Ectodermal cell (in vitro differentiated cells): Measurements from ENCODE around the gene FNDC3A.

Experiments
- H3K27ac ChIP-seq: 2 replicates; pipeline ENCODE4 v1.7.0; 2013; ENCODE audit warnings: mild to moderate bottlenecking, low read depth, low read length; ENCODE audit not compliant: insufficient read depth, poor library complexity, severe bottlenecking
- H3K27me3 ChIP-seq: 2 replicates; pipeline ENCODE4 v1.7.0; 2013; ENCODE audit warnings: mild to moderate bottlenecking, low read length; ENCODE audit not compliant: insufficient read depth, control insufficient read depth, poor library complexity, severe bottlenecking
- H3K36me3 ChIP-seq: one replicate; pipeline ENCODE4 v1.7.0; 2013; ENCODE audit warnings: low read length; ENCODE audit not compliant: control insufficient read depth, insufficient read depth
- H3K4me1 ChIP-seq: one replicate; pipeline ENCODE4 v1.7.0; 2013; ENCODE audit warnings: low read length; ENCODE audit not compliant: control insufficient read depth, insufficient read depth
- H3K4me3 ChIP-seq: 2 replicates; pipeline ENCODE4 v1.7.0; 2013; ENCODE audit warnings: low read depth, low read length, control low read depth; ENCODE audit not compliant: insufficient read depth
- H3K9me3 ChIP-seq: 2 replicates; pipeline ENCODE4 v1.7.0; 2013; ENCODE audit warnings: mild to moderate bottlenecking, low read length, moderate library complexity; ENCODE audit not compliant: control insufficient read depth
- WGBS, 2 experiments: methylation state at CpG; one replicate each; pipeline ENCODE4 v1.1.7; 2013; ENCODE audit warnings: missing lambda C conversion rate in 2 of 2; 5-methylcytosine and 5-hydroxymethylcytosine counted together

FNDC3A gene

DNA sequence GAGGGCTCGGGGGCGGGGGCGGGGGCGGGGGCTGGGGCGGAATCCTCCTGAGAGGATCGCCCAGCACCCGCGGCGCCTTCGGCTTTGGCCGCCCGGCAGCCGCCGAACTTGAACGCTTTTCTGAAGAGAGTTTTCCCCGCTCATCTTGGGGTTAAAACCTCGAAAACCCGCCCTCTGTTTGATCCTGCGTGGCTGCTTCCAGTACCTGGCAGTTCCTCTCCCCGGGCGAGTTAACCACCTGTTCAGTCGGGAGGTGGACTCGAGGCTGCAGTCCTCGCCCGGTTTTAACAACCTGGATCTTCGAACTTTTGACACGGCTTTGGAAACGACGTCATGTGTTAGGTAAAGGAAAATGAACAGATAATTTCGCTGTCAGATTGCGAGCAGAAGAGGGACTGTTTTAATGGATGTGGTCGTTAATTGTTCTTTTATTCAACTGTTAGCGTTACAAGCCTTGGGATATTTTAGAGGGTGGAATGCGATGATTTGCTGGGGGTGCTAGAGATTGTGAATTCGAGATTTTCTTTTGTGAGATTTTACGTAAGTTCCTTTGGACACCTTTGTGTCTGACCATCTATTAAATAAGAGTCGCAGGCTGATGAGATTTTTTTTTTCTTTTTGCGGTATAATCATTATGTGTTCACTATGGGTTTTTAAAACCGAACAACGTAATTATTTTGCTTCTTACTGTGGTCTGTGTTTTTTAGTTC is 1.0 kb downstream of the FNDC3A start:
- Histone ChIP-seq H3K9me3 (no peaks in the 10 kb centered on the region), H3K27ac (no peak overlapping the region), H3K4me1 (no peaks in the 10 kb centered on the region), H3K36me3 (no peaks in the 10 kb centered on the region), H3K27me3 (peaks cover 9% of the 10 kb centered on the region), H3K4me3 (peak overlapping the region; percentile 69)
- WGBS, 2 experiments, result 0% methylated on average over 38 to 39 of the region's 40 CpGs

DNA sequence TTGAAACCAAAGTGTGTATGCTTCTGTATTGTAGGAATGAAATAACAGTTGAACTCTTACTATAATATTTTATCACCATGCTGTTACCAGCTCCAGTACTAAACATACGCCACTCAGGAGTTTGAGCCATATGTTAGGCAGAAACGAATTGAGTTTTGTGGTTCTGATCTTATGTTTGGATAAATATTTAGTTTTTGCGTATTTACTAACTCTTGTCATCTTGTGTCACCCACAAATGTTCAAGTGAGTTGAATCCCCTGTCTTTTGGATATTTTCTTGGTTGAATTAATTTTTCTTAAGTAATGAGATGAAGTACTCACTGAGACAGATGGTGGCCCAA is 1.5 kb downstream of the FNDC3A start:
- WGBS, 2 experiments, result 14 to 17% methylated on average over 1 to 3 of the region's 3 CpGs
- H3K36me3 ChIP-seq, result no peaks in the 10 kb centered on the region
- H3K4me1 ChIP-seq, result no peaks in the 10 kb centered on the region
- H3K9me3 ChIP-seq, result no peaks in the 10 kb centered on the region
- no peak overlapping the region for H3K27ac ChIP-seq
- H3K27me3 ChIP-seq, result peaks cover 9% of the 10 kb centered on the region
- H3K4me3 ChIP-seq, result peak overlapping the region; percentile 69

DNA sequence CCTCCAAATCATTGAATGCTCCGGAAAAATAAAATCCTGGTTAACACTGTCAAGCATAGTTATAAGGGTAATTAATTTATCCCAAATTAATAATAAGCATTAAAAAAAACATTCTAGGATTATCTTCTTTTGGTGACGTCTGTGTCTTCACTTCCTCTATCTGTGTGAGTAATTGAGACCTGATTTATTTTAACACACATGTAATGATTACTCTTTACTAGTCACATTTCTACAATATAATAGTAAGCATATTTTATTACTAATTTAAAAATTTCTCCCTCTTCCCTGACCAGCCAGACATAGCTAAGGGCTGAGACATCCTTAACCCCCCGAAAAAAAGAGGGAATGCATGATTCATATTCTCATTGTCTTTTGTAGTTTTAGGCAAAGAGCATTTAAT is 2.3 kb downstream of the FNDC3A start:
- Histone ChIP-seq H3K4me1 (no peaks in the 10 kb centered on the region), H3K36me3 (no peaks in the 10 kb centered on the region), H3K4me3 (no peak overlapping the region), H3K9me3 (no peaks in the 10 kb centered on the region), H3K27ac (no peak overlapping the region), H3K27me3 (peaks cover 9% of the 10 kb centered on the region)
- WGBS, 2 experiments, result 80% methylated on average over 1 of the region's 3 CpGs; no CpG with 5 or more reads in 1 of the 2 experiments

DNA sequence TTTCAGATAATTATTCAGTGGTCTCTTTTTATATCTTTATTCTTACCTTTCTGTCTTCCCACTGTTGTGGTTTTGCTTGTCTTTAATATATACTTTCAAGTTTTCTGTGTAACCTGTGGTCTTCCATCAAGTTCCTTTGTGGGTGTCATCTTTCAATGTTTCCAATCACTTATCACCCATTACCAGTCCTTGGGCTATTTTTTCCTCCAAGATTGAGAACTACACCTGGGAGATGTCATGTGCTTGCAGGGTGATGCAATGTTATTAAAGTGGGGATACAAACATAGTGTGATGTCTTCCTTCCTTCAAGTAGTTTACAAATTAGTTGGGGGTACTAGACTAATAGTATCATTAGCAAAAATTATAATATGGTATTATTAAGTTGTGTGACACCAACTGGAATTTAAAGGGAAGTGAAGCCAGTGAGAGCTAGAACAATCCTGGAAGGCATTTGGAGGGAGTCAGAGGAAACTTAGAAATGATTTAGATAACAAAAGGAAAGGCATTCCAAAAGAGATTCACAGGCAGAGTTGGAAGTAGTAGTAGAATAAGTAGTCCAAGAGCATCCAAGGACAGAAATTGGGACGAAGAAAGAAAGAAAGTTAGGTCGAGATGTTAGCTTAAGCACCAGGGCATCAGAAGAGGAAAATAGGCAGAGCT is 3.4 kb downstream of the FNDC3A start:
- H3K4me1 ChIP-seq, result no peaks in the 10 kb centered on the region
- peaks cover 9% of the 10 kb centered on the region for H3K27me3 ChIP-seq
- H3K27ac ChIP-seq, result no peak overlapping the region
- H3K4me3 ChIP-seq, result no peak overlapping the region
- H3K36me3 ChIP-seq, result no peaks in the 10 kb centered on the region
- H3K9me3 ChIP-seq, result no peaks in the 10 kb centered on the region
- WGBS, 2 experiments, result 34 to 60% methylated on average over 2 of the region's 2 CpGs

DNA sequence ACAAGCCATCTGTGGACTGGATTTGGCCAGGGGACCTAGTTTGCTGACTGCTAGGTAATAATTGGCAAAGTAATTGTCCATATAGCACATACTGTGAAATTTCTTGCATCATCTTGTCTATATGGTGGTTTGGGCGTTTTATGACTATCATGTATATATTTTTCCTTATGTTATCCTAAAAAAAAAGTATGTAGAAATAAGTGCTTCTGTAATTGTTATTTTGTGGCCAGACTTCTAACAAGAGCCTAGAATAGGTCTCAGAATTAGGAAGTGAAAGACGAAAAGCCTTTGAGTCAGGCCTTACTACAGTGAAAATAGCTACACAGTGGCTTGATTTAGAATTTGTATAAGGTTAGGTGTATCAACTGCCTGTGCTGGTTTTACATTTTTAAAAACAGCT is 4.2 kb downstream of the FNDC3A start:
- H3K4me3 ChIP-seq, result no peak overlapping the region
- 89 to 95% methylated on average over 1 of the region's 2 CpGs for WGBS, 2 experiments

DNA sequence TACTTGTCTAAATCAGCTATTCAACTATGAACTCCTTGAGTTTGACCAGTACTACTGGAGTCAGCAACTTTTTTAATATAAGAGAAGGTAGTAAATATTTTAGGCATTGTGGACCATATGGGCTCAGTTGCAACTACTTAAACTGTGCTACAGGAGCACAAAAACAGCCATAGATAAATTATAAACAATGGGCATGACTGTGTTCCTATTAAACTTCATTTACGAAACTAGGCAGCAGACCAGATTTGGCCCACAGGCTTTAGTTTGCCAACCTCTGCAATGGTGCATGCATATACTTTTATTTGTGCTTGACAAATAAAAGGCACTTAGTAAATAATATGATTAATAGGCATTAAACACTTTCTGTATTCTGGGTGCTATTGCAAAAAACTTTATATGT is 7.6 kb downstream of the FNDC3A start:
- no peaks in the 10 kb centered on the region for H3K27me3 ChIP-seq
- H3K9me3 ChIP-seq, result no peaks in the 10 kb centered on the region
- H3K27ac ChIP-seq, result no peak overlapping the region
- H3K36me3 ChIP-seq, result no peaks in the 10 kb centered on the region
- no peaks in the 10 kb centered on the region for H3K4me1 ChIP-seq
- 97 to 100% methylated on average over 1 of the region's 1 CpG for WGBS, 2 experiments
- no peak overlapping the region for H3K4me3 ChIP-seq

More for the DNA sequence above, 4.2 kb downstream of the FNDC3A start:
- H3K27ac ChIP-seq, result no peak overlapping the region
- H3K27me3 ChIP-seq, result peaks cover 9% of the 10 kb centered on the region
- H3K4me1 ChIP-seq, result no peaks in the 10 kb centered on the region
- no peaks in the 10 kb centered on the region for H3K9me3 ChIP-seq
- no peaks in the 10 kb centered on the region for H3K36me3 ChIP-seq

DNA sequence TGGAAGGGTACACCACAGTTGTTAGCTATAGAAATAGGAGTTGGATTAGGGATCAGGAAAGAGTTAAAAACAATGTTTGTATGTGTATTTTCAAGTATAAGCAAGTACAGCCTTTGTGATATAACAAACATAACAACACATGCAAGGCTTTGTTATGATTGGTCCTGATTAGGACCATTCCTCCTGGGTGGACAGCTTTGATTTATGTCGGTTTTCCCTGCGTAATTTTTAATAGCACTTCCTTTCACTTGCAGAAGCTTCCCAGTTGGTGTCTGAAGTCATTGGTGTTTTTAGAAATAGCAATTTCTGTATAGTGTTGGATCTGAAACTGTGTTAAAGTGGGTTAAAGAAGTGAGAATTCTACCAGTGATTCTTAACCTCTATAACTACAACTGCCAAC is 10.0 kb downstream of the FNDC3A start:
- Histone ChIP-seq H3K36me3 (no peaks in the 10 kb centered on the region), H3K4me1 (no peaks in the 10 kb centered on the region), H3K4me3 (no peak overlapping the region), H3K27me3 (no peaks in the 10 kb centered on the region), H3K9me3 (no peaks in the 10 kb centered on the region), H3K27ac (no peak overlapping the region)
- WGBS, 2 experiments, result 95 to 96% methylated on average over 2 of the region's 2 CpGs

DNA sequence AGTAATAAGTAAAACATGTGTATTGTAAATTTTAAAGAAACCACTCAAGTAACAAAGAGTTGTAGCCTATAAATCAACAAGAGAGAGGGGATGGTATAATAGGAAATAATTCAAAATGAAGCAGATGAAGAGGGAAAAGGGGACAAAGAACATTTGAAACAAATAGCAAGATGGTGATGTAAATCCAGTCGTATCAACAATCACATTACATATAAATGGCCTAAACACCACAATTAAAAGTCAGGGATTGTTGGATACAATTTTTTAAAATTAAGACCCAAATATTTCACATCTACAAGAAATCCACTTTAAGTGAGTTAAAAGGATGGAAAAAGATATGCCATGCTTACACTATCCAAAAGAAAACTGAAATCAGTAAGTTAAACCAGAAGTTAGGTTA is 15.2 kb downstream of the FNDC3A start:
- H3K27ac ChIP-seq, result no peak overlapping the region
- H3K4me3 ChIP-seq, result no peak overlapping the region
- WGBS, 2 experiments, result 67% methylated on average over 1 of the region's 1 CpG; no CpG with 5 or more reads in 1 of the 2 experiments
- peaks cover 3% of the 10 kb centered on the region for H3K9me3 ChIP-seq
- no peaks in the 10 kb centered on the region for H3K4me1 ChIP-seq
- no peaks in the 10 kb centered on the region for H3K27me3 ChIP-seq
- H3K36me3 ChIP-seq, result no peaks in the 10 kb centered on the region

DNA sequence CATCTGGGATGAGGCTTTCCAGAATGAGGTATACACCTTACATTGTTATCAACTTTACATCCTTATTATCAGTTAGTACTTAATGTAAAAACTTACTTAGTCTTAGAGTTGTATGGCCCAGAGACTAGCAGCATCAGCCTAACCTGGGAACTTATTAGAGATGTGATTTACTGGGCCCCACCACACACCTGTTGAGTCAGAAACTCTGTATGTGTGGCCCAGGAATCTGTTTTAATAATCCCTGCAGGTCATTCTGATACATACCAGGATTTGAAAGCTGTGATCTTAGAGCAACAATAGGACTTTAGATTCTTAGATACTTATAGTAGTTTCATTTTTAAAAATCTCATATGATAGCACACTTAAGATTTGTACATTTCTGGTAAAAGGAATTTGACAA is 17.4 kb downstream of the FNDC3A start:
- Histone ChIP-seq H3K27me3 (no peaks in the 10 kb centered on the region), H3K9me3 (peaks cover 3% of the 10 kb centered on the region), H3K4me1 (no peaks in the 10 kb centered on the region), H3K36me3 (no peaks in the 10 kb centered on the region), H3K27ac (no peak overlapping the region), H3K4me3 (no peak overlapping the region)

DNA sequence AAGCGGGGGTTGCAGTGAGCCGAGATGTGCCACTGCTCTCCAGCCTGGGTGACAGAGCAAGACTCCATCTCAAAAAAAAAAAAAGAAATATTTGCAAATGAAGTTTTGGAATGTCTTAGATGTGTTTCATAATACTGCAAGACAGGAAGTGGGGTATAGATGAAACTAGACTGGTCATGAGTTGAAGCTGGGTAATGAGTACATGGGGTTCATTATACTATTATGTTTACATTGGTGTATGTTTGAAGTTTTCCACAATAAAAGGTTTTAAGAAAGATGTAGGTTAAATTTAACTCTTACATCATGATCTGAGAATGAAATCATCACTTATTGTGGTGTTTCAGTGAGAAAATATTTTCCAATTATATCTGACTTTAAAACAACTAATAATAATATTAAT is 19.0 kb downstream of the FNDC3A start:
- Histone ChIP-seq H3K27me3 (no peaks in the 10 kb centered on the region), H3K4me3 (no peak overlapping the region), H3K4me1 (no peaks in the 10 kb centered on the region), H3K36me3 (no peaks in the 10 kb centered on the region), H3K27ac (no peak overlapping the region), H3K9me3 (peaks cover 3% of the 10 kb centered on the region)
- WGBS, 2 experiments, result 95 to 96% methylated on average over 2 of the region's 2 CpGs
